Transverse colon (tissue), 4 donors: ENCODE data around the gene DIS3L2. TPM values are rescaled to one million over a fixed set of nuclear protein-coding genes. Genes with fewer than 3 reads are reported as not detected.

Experiments used
- DNase-seq: peaks from one replicate; pipeline ENCODE4 v3.0.0-alpha.2; 2019
- H3K27ac ChIP-seq, 4 donors: fragments of 200-600 bp; sonication (generic); 2 replicates each; pipeline ENCODE4 v1.5.1; 2016 to 2018; ENCODE audit warnings: inconsistent platforms in 4 of 4
- H3K27me3 ChIP-seq: fragments of 200-600 bp; sonication (generic); 2 replicates; pipeline ENCODE4 v1.5.1; 2017; ENCODE audit warnings: inconsistent platforms
- H3K36me3 ChIP-seq, 4 donors: fragments of 200-600 bp; sonication (generic); 2 replicates each; pipeline ENCODE4 v1.5.1; 2017 to 2019; ENCODE audit warnings: inconsistent platforms in 4 of 4
- H3K4me1 ChIP-seq, 4 donors: fragments of 200-600 bp; sonication (generic); 2 replicates each; pipeline ENCODE4 v1.5.1; 2017 to 2020; ENCODE audit warnings: inconsistent platforms in 4 of 4
- H3K4me3 ChIP-seq, 4 donors: fragments of 200-600 bp; sonication (generic); 1 replicate in 1 of 4; 2 replicates in 3 of 4; pipeline versions ENCODE4 v1.5.1 to v1.6.1; 2017 to 2019; ENCODE audit warnings: inconsistent platforms in 4 of 4
- H3K9me3 ChIP-seq, 2 donors: fragments of 200-600 bp; sonication (generic); 2 replicates each; pipeline ENCODE4 v1.5.1; 2017 to 2019; ENCODE audit warnings: inconsistent platforms in 2 of 2
- EP300 ChIP-seq: sonication (generic); formaldehyde crosslinking; IDR thresholded peaks from one replicate; pipeline ENCODE4 v1.6.1; 2017; ENCODE audit warnings: antibody characterized with exemption, low read depth
- POLR2A ChIP-seq: fragments of 450-650 bp; IDR thresholded peaks from one replicate; pipeline ENCODE4 v1.6.1; 2016; ENCODE audit warnings: antibody characterized with exemption, mild to moderate bottlenecking, moderate library complexity
- POLR2AphosphoS5 ChIP-seq, 3 donors: sonication (generic); formaldehyde crosslinking; IDR thresholded peaks; one replicate each; pipeline ENCODE4 v1.6.1; 2016; ENCODE audit warnings: antibody characterized with exemption in 3 of 3
- WGBS, 2 donors: methylation state at CpG; one replicate each; pipeline ENCODE4 v1.1.5; 2018; ENCODE audit warnings: low coverage in 1 of 2; 5-methylcytosine and 5-hydroxymethylcytosine counted together
- in situ Hi-C, 4 donors: fragments of 200-750 bp; cut with MboI; loops; one replicate each; pipeline versions ENCODE4 v1.15.0 to v1.15.1; 2017; ENCODE audit warnings: low sequenced_read_pairs in 3 of 4, low pct_ligation_motif_present in 1 of 4, low pct_unique_long_range_greater_than_20kb in 1 of 4
- intact Hi-C: fragments of 100-400 bp; cut with DNase I; formaldehyde crosslinking; loops from one replicate; pipeline ENCODE4 v1.15.1; 2023; ENCODE audit warnings: low total_unique reads
- total RNA-seq, 4 donors: library from RNA; depleted of rRNA; stranded (reverse); fragments of >200 nt; gene quantifications; one replicate each; pipeline ENCODE4 v1.1.0, GENCODE V29; 2016
- TF ChIP-seq, protein P1 (sequence below), 5 experiments: fragments of 200-600 bp in 3 of 5; fragments of 450-650 bp in 2 of 5; sonication (generic) in 3 of 5; IDR thresholded peaks; 1 replicate in 2 of 5; 2 replicates in 3 of 5; pipeline ENCODE4 v1.5.1; 2016 to 2017; ENCODE audit warnings: antibody characterized with exemption in 5 of 5, inconsistent platforms in 3 of 5, mild to moderate bottlenecking in 2 of 5, moderate library complexity in 1 of 5

The DIS3L2 gene
- total RNA-seq, 4 donors from 2014 or later: 24.7 to 99.9 (median 51.2) TPM

- WGBS, 2 donors: 93 to 94% methylated on average over 3 of the region's 3 CpGs
- H3K4me1 ChIP-seq: no peaks in the 10 kb centered on the region
These were observed 115.2 kb downstream of the DIS3L2 start for GRCh38 chr2:232076736-232077135.

GRCh38 chr2:232085164-232085563 lies 123.7 kb downstream of the DIS3L2 start:
- no peak overlapping the region for H3K4me3 ChIP-seq
- 77 to 86% methylated on average over 5 of the region's 5 CpGs for WGBS, 2 donors
- in situ Hi-C loops (no loop called here), intact Hi-C loops (no loop called here)
- H3K4me1 ChIP-seq: no peaks in the 10 kb centered on the region
- no peak overlapping the region for H3K27ac ChIP-seq
- no peaks in the 10 kb centered on the region for H3K27me3 ChIP-seq
- H3K9me3 ChIP-seq: no peaks in the 10 kb centered on the region
- DNase-seq: no peak
- H3K36me3 ChIP-seq: peaks cover 0 to 3% (median 0%) of the 10 kb centered on the region in 4 donors
- no peak for TF ChIP-seq POLR2A
- TF ChIP-seq POLR2AphosphoS5 (IDR thresholded peaks at IDR 0.05): no peak
- TF ChIP-seq EP300: no peak
- TF ChIP-seq, protein P1, sequence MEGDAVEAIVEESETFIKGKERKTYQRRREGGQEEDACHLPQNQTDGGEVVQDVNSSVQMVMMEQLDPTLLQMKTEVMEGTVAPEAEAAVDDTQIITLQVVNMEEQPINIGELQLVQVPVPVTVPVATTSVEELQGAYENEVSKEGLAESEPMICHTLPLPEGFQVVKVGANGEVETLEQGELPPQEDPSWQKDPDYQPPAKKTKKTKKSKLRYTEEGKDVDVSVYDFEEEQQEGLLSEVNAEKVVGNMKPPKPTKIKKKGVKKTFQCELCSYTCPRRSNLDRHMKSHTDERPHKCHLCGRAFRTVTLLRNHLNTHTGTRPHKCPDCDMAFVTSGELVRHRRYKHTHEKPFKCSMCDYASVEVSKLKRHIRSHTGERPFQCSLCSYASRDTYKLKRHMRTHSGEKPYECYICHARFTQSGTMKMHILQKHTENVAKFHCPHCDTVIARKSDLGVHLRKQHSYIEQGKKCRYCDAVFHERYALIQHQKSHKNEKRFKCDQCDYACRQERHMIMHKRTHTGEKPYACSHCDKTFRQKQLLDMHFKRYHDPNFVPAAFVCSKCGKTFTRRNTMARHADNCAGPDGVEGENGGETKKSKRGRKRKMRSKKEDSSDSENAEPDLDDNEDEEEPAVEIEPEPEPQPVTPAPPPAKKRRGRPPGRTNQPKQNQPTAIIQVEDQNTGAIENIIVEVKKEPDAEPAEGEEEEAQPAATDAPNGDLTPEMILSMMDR (IDR thresholded peaks at IDR 0.05): no peak

More at GRCh38 chr2:232076736-232077135, 115.2 kb downstream of the DIS3L2 start:
- H3K9me3 ChIP-seq: no peaks in the 10 kb centered on the region
- no peak for DNase-seq
- H3K4me3 ChIP-seq: no peak overlapping the region
- H3K27ac ChIP-seq: no peak overlapping the region
- in situ Hi-C loops (no loop called here), intact Hi-C loops (no loop called here)
- no peaks in the 10 kb centered on the region for H3K36me3 ChIP-seq
- TF ChIP-seq EP300: no peak
- TF ChIP-seq POLR2AphosphoS5 (IDR thresholded peaks at IDR 0.05): no peak
- TF ChIP-seq POLR2A: no peak
- H3K27me3 ChIP-seq: no peaks in the 10 kb centered on the region

DNA sequence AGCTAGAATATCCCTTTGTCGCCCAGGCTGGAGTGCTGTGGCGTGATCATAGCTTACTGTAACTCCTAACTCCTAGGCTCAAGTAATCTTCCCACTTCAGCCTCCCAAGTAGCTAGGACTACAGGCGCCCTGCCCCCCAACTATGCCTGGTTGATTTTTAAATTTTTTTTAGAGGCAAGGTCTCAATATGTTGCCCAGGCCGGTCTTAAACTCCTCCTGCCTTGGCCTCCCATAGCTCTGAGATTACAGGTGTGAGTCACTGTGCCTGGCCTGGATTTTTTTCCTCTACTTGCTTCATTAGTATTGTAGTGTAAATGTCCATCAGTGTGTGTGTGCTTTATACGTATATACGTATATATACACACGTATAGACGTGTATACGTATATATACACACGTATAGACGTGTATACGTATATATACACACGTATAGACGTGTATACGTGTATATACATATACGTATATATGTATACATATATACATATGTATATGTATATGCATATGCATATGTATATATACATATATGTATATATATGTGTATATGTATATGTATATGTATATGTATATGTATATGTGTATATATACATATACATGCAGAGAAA lies 124.4 kb downstream of the DIS3L2 start:
- WGBS, 2 donors: 94 to 95% methylated on average over 15 to 16 of the region's 16 CpGs
- TF ChIP-seq, protein P1 (IDR thresholded peaks at IDR 0.05): no peak
- TF ChIP-seq POLR2A (no peak), POLR2AphosphoS5 (IDR thresholded peaks at IDR 0.05) (no peak), EP300 (no peak)

GRCh38 chr2:232088771-232089170 lies 127.3 kb downstream of the DIS3L2 start:
- in situ Hi-C loops (no loop called here), intact Hi-C loops (no loop called here)
- H3K27me3 ChIP-seq: no peaks in the 10 kb centered on the region
- TF ChIP-seq, protein P1 (IDR thresholded peaks at IDR 0.05): no peak
- TF ChIP-seq EP300 (no peak), POLR2A (no peak), POLR2AphosphoS5 (IDR thresholded peaks at IDR 0.05) (no peak)
- no peaks in the 10 kb centered on the region for H3K9me3 ChIP-seq
- no peaks in the 10 kb centered on the region for H3K4me1 ChIP-seq
- H3K36me3 ChIP-seq: peaks cover 0 to 4% (median 0%) of the 10 kb centered on the region in 4 donors
- WGBS, 2 donors: 64 to 89% methylated on average over 5 of the region's 5 CpGs
- DNase-seq: no peak
- H3K27ac ChIP-seq: no peak overlapping the region
- H3K4me3 ChIP-seq: no peak overlapping the region

More for the DNA sequence above, 124.4 kb downstream of the DIS3L2 start:
- Histone ChIP-seq H3K9me3 (no peaks in the 10 kb centered on the region), H3K4me3 (no peak overlapping the region), H3K27ac (no peak overlapping the region), H3K4me1 (no peaks in the 10 kb centered on the region), H3K27me3 (no peaks in the 10 kb centered on the region), H3K36me3 (peaks cover 0 to 3% (median 0%) of the 10 kb centered on the region in 4 donors)
- intact Hi-C loops: no loop called here
- in situ Hi-C loops: no loop called here
- DNase-seq: no peak

- intact Hi-C loops (no loop called here), in situ Hi-C loops (no loop called here)
- Histone ChIP-seq H3K27ac (no peak overlapping the region), H3K4me1 (no peaks in the 10 kb centered on the region), H3K4me3 (no peak overlapping the region), H3K36me3 (peaks cover 0 to 21% (median 0%) of the 10 kb centered on the region in 4 donors), H3K9me3 (peaks cover 5 to 6% of the 10 kb centered on the region in 2 donors), H3K27me3 (no peaks in the 10 kb centered on the region)
- TF ChIP-seq POLR2AphosphoS5 (IDR thresholded peaks at IDR 0.05) (no peak), EP300 (no peak), POLR2A (no peak)
- TF ChIP-seq, protein P1 (IDR thresholded peaks at IDR 0.05): no peak
- WGBS, 2 donors: 83 to 100% methylated on average over 1 to 3 of the region's 3 CpGs
- DNase-seq: no peak
These were observed 132.7 kb downstream of the DIS3L2 start for GRCh38 chr2:232094201-232094600.
